Effector CD4-positive, alpha-beta T cell (primary cell): ENCODE results near the gene PLET1.

Experiments
- DNase-seq: peaks from one replicate; pipeline ENCODE4 v3.0.0-alpha.2; 2020

PLET1 gene

DNA sequence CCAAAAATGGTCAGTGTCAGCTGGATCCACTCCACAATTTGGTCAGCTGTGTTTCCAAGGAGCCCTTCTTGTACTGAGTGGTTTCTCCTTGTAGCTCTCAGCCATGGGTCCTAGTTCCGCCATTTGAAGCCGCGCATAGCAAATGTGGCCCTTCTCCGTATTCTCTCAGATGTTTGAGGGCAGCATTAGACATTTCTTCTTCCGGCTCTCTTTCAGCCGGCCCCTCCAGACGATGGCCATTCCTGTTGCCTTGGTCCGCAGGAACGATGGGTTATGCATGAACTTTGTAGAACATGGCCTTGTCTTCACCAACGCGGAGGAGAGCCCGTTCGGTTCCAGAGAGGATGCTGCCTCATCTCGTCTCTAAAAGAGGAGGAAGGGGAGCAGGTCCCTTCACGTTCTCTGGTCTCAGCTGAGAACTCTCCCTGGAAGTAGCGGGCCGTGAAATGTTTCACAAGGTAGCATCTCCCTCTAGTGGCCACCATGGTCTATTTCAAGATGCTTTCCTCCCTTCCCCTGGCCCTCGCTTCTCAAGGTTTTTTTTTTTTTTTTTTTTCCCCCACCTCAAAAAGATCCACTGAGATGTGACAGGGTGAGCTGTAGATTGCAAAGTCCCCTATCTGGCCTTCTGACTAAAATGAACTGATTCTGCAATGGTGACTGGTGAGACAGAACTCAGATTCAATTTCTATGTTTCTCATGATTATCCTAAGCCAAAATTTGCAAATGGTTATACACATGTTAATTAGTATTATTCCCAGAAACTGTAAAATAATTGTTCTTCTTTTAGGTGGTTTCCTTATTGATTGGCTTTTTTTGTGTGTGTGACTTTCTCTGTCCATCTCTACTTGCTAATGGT is 19.8 kb upstream of the PLET1 start:
- peak; percentile 65 for DNase-seq

DNA sequence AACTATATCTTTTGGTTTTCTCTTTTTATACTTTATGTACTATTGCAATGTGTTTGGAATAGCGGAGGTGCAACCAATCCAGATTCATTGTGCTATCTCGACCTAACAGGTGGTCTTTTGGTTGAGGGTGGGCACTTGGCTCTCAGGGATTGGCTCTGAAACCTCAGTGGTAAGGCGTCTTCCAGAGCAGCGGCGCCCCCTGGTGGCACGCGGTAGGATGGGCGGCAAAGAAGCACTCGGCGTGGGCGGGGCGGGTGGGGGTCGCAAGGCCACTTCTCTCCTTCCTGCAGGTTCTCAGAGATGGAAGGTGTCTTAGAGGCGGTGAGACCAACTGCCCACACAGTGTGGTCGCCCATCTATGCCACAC is 19.2 kb upstream of the PLET1 start:
- DNase-seq: peak; percentile 64

DNA sequence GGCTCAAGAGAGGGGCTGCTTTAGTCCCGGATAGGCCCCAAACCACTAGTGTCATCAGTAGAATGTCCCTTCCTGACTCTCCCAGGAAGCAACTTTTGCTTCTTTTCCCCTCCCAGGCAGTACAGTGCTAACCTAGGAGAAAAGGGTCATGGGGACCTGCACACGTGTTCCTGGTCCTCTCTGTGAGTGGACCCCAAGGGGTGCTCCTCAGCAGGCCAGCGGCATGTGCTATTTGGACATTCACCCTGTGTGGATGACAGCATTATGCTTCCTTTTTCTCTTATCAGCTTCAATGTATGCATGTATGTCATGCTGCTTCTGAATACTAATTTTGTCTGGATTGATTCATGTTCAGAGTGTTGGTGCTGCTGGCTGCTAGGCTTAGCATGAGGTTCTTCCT is 18.1 kb upstream of the PLET1 start:
- DNase-seq: no peak

- no peak for DNase-seq
Measured at GRCh38 chr11:112277941-112278340, 17.3 kb upstream of the PLET1 start.

- no peak for DNase-seq
Measured at GRCh38 chr11:112277029-112277428, 16.4 kb upstream of the PLET1 start.

DNA sequence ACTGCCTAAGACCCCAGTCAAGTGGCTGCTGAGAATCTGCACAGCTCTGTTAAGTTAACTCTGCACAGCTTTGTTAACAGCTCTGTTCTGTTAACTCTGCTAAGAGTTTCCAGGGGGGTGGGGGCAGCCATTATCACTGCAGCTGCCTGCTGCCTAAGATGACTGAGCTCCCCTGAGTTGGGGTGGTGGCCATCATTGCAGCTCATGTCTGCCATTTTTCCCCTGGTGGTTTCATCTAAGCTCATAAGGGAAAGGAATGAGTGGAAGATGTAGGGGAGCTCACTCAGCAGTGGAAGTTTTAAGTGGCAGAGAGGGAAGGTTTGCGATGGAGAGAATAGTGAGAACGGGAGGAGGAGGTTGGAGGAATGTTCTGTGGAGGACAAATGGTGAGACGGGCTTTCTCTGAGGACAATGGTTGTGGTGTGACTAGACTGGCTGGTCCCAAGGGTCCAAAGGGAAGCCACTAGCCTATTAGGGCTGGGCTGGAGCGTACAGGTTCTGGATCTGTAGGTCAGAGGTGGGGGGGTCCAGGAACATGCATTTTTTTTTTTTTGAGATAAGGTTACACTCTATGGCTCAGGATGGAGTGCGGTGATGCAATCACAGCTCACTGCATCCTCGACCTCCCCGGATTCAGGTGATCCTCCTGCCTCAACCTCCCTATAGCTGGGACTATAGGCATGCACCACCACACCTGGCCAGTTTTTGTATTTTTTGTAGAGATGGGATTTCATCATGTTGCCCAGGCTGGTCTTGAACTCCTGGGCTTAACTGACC is 13.5 kb upstream of the PLET1 start:
- DNase-seq: no peak

DNA sequence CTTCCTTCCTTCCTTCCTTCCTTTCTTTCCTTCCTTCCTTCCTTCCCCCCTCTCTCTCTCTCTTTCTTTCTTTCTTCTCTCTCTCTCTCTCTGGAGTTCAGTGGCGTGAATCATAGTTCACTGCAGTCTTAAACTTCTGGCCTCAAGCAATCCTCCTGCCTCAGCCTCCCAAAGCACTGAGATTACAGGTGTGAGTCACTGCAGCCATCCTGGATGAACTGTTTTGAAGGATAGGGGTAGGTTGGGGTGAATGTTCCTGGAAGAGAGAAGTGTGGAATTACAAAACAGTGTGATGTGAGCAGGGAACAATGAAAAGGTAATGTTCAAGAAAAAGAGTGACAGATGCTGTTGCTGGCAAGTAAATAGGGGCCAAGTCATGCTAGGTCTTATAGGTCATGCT is 12.4 kb upstream of the PLET1 start:
- DNase-seq: no peak

DNA sequence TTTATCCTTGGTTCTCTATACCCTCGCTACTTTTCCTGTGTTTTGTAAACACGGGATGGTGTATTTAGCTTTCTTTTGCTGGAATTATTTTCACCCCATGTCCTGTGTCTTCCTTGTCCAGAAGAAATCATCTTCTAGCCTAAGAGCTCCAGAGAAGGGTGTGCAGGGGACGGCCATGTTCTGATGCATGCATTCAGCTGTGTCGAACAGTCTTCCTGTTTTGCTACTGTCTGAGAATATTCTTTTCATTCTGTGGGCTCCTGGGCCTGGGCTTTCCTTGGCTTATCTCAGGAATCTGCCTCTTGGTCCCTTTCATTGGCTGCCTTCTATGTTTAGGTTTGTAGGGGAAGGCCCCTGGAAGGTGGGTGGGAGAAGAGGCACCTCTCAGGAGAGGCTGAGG is 10.6 kb upstream of the PLET1 start:
- DNase-seq: no peak

DNA sequence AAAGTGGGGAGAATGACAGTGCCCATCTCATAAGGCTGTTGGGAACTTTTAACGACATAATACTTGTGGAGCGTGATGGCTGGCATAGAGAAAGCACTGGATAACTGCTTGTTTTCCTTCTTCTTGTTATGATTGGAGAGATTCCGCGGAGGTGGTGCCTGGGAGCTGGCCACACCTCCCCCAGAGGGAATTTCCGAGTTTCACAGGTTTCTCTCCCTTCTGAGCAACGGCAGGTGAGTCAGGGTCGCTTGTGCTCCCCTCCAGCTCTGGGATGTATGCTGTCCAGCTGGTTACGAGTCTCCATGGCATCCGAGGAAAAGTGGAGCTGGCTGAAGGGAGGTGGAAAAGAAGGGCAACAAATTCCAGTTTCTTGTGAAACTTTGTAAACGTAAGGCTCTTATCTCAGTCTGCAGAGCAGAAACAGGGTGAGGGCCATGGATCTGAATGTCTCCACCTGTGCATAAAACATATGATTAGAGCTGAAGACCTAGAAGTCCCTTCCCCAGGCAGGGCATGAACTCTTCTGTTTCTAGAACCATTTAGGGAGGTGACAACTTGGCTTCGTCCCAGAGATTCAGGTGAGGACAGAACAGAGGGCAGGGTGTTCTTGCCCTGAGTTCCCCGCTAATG is 10.0 kb upstream of the PLET1 start:
- no peak for DNase-seq

DNA sequence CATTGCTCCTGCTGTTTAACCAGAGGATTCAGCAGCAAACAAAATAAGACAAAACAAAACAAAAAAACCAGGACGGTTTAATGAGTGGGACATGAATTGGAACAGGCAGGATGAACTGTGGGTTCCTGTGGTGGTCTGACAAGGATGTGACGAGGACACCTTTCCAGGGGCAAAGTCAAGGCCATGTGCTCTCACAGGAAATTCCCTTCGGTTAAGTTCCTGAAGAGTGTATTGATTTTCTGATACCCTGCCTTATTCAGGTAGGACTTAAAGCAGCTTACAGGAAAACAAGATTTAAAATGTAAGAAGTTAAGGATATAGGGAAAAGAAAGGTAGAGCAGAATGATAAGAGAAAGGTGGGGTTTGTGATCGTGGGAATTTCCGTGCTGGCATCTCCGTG is 8.5 kb upstream of the PLET1 start:
- DNase-seq: no peak

GRCh38 chr11:112268406-112268805 is 7.7 kb upstream of the PLET1 start:
- no peak for DNase-seq

DNA sequence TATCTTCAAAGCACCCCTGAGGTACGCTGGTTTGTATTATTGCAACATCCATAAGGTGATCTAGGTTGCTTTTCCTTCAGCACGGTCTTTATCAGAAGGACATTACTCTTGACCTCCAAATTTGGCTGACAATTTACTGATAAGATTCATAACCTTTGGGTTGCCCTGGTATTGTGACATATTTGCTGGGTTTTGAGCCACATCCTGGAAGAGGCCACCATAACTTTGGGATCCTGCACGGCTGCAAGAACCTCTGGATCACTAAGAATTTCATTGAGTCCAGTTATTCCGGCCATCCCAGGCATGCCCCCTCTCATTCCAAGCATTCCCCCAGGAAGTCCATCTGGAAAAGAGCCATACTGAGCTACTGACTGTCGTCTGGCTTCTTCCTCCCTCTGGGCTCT is 6.5 kb upstream of the PLET1 start:
- no peak for DNase-seq

DNA sequence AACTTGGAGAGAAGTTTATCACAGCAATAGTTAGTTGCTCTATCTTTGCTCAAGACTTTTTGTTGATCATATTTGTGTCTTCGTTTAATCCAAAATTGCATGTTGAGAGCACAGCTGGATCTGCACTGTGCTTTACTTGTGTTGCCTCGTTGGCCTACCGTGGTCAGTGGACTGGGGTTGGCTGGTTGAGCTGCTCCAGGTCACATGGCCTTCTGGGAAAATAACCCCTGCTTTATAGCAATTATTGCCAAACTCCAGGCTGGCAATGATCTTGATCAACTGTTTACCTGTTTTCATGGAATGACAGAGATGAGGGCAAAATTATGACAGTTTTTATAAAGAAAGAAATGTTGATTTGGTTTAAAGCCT is 5.7 kb upstream of the PLET1 start:
- no peak for DNase-seq

DNA sequence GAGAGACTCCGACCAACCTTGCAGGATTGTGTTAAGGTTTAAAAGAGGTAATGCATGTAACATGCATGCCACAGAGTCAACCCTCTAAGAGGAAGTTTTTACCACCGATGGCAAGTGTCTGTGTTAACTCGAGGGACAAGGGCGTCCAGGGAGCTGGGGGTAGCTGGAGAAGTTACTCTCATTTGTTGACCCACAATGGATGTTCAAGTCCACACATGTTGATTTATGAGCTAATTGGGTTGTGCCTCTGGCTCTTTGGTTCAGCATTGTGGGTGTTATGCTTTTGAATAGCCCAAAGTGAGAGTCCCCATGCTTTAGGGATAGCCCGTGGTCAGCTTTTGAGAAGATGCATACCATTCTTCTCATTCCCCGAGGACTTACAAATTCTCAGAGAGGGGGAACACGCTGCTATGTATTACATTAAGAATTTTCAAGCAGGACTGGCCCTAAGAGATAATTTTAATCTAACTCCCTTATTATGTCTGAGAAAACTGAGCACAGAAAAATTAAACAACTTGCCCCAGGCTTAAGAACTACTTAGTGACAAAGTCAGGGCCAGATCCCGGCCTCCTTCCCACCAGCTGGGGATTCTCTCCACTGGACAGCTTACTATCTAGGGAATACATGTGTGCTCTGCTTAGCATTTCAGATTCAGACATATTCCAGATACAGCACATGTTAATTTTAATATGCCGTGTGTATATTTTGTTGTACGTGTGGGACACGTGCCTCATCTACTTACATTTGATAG is 5.2 kb upstream of the PLET1 start:
- DNase-seq: no peak

DNA sequence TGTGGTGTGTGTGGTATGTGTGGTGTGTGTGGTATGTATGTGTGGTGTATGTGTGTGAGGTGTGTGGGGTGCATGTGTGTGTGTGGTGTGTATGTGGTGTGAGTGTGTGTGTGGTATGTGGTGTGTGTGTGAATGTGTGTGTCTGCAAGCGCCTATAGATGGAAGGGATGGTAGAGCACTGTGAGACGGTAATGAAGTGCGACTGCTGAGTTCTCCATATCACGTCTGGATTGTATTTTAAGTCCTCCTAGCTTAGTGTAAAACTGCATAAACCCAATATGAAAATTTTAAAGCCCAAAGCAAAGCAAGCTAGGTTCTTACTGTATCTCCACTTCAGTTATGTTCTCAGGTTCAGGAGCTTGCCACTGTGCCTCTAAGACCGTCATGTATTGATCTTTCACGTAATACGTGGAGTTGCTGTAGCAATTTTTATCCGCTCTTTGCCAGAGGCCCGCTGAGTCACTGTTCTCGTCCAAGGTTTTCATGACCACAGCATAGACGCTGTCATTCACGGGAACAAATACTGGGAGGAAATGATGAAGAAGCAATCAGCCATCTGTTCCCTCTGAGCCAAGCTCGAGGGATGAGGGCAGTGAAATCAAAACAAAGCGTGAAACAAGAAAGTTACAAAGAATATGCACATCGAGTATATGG is 5.5 kb downstream of the PLET1 start:
- DNase-seq: no peak

- DNase-seq: no peak
Measured at GRCh38 chr11:112253605-112254242, 6.9 kb downstream of the PLET1 start.

DNA sequence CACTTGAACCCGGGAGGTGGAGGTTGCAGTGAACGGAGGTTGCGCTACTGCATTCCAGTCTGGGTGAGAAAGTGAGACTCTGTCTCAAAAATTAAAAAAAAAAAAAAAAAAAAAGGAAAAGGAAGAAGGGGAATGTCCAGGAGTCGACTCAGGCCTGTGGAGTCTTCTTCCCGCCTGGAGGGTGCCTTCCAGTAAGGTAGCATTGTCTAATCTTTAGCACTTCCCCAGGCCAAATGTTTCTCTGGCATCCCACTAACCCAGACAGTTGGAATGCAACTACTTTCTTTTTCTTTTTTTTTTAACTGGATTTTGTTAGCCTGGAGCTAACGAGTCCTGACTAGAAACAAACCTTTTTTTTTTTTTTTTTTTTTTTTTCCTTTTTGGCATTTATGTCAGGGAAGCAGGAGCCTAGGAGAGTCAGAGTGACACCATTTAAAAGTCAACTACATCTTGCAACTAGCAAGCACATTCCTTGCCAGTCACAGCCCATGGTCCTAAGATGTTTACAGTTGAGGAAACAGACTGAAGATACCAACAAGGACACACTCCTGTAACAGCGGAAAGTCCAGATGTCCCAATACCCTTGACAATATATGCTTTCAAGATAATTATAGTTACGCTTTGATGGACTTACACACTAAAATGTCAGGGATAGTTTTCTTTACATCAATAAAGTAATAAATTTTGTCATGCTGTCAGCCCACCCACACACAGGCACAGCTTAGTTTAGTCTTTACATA is 10.6 kb downstream of the PLET1 start:
- DNase-seq: no peak

GRCh38 chr11:112248201-112248600 is 12.5 kb downstream of the PLET1 start:
- DNase-seq: no peak

GRCh38 chr11:112247201-112247600 is 13.5 kb downstream of the PLET1 start:
- DNase-seq: no peak

GRCh38 chr11:112241486-112241885 is 19.2 kb downstream of the PLET1 start:
- no peak for DNase-seq

DNA sequence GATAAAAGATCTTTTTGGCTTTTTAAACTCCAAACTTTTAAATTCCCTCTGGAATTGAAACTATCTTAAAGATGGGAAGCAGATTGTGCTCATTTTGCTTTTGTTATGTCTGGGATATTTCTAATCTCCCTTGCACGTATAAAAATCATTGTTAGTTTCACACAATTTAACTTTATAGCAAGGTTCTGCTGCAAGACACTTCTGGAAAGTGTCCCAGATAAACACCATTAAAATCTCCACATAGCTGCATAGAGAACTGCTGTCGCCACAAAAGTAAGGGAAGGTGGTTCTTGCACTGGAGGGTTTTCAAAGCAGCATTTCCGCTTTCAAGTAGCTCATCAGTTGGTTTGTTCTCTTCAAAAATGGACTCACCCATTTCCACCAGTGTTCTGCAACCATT is 22.6 kb downstream of the PLET1 start:
- DNase-seq: no peak
